Right lobe of liver (tissue), 6 donors: ENCODE results near the gene PHF2. TPM values are rescaled to one million over a fixed set of nuclear protein-coding genes. Genes with fewer than 3 reads are reported as not detected.

Experiments
- ATAC-seq, 4 donors: fragments of 200-7000 bp; cut with Tn5 transposase; one replicate each; pipeline ENCODE4 v1.9.1; 2020; ENCODE audit warnings: mild to moderate bottlenecking in 4 of 4, moderate library complexity in 4 of 4
- DNase-seq, 3 donors: peaks; one replicate each; pipeline ENCODE4 v3.0.0-alpha.2; 2020
- H3K27ac ChIP-seq, 3 donors: fragments of 200-600 bp; one replicate each; pipeline ENCODE4 v1.8.0; 2022
- H3K27me3 ChIP-seq, 2 donors: fragments of 200-600 bp; one replicate each; pipeline ENCODE4 v1.8.0; 2022
- H3K36me3 ChIP-seq, 4 donors: fragments of 200-600 bp; sonication (generic) in 1 of 4; one replicate each; pipeline versions ENCODE4 v1.5.1 to v1.8.0; 2017 to 2022; ENCODE audit warnings: control low read depth in 1 of 4
- H3K4me1 ChIP-seq, 4 donors: fragments of 200-600 bp; sonication (generic) in 1 of 4; one replicate each; pipeline versions ENCODE4 v1.5.1 to v1.8.0; 2017 to 2022; ENCODE audit warnings: control low read depth in 1 of 4
- H3K4me3 ChIP-seq, 3 donors: fragments of 200-600 bp; one replicate each; pipeline ENCODE4 v1.8.0; 2022
- H3K9me3 ChIP-seq, 4 donors: fragments of 200-600 bp; sonication (generic) in 1 of 4; one replicate each; pipeline versions ENCODE4 v1.5.1 to v1.8.0; 2017 to 2022; ENCODE audit warnings: control low read depth in 1 of 4
- CTCF ChIP-seq, 4 donors: fragments of 200-600 bp in 3 of 4; fragments of 450-650 bp in 1 of 4; IDR thresholded peaks; one replicate each; pipeline versions ENCODE4 v1.5.1 to v1.8.0; 2016 to 2022; ENCODE audit warnings: antibody characterized with exemption in 4 of 4, mild to moderate bottlenecking in 2 of 4
- POLR2A ChIP-seq: fragments of 450-650 bp; IDR thresholded peaks from one replicate; pipeline ENCODE4 v1.6.1; 2017; ENCODE audit warnings: antibody characterized with exemption, mild to moderate bottlenecking
- WGBS: methylation state at CpG from one replicate; pipeline ENCODE4 v1.1.6; 2018; ENCODE audit warnings: low coverage, low lambda C conversion rate; ENCODE audit not compliant: insufficient coverage; ENCODE audit errors: missing lambda C conversion rate; 5-methylcytosine and 5-hydroxymethylcytosine counted together
- intact Hi-C, 2 donors: fragments of 100-400 bp; cut with DNase I; formaldehyde crosslinking; loops; one replicate each; pipeline versions ENCODE4 v1.11.2 to v1.14.1; 2022
- total RNA-seq, 6 experiments: library from RNA; depleted of rRNA in 2 of 6; stranded (reverse); fragments of >200 nt in 2 of 6; fragmentation: NEBNext Ultra II Directional in 3 of 6; extraction: Animal tissue kit (Norgen Biotek cat#: 25700) in 3 of 6; gene quantifications; one replicate each; pipeline versions ENCODE4 v1.1.0 to v1.2.4, GENCODE V29; 2016 to 2023
- donor health status: DM: no; HTN: yes; CAD: no.
- donor health status: DM: no; HTN: no; CAD: no.
- donor health status: DM: no; HTN: no; CAD: no.
- donor health status: DM: no; HTN: yes; CAD: no.
- donor health status: DM: no; HTN: yes; CAD: no.

Gene PHF2
- total RNA-seq, 6 experiments from 2014 or later: 6.3 to 8.5 (median 6.8) TPM

- H3K9me3 ChIP-seq: no peaks in the 10 kb centered on the region
- no peak for TF ChIP-seq POLR2A
- no peak for TF ChIP-seq CTCF (IDR thresholded peaks at IDR 0.05)
- H3K27ac ChIP-seq: no peak overlapping the region
- 97% methylated on average over 2 of the region's 2 CpGs for WGBS
- ATAC-seq (no peak), DNase-seq (no peak)
- peaks cover 12 to 74% (median 39%) of the 10 kb centered on the region in 4 donors for H3K36me3 ChIP-seq
- no peaks in the 10 kb centered on the region for H3K27me3 ChIP-seq
- intact Hi-C loops: no loop called here
- peaks cover 0 to 9% (median 2%) of the 10 kb centered on the region in 4 donors for H3K4me1 ChIP-seq
- H3K4me3 ChIP-seq: no peak overlapping the region
Observed at GRCh38 chr9:93562157-93562556, 14.2 kb upstream of the PHF2 start.

GRCh38 chr9:93565089-93565488 is 11.3 kb upstream of the PHF2 start:
- ATAC-seq: no peak
- DNase-seq: no peak
- H3K4me3 ChIP-seq: no peak overlapping the region
- H3K36me3 ChIP-seq: peaks cover 0 to 45% (median 24%) of the 10 kb centered on the region in 4 donors
- H3K9me3 ChIP-seq: no peaks in the 10 kb centered on the region
- no peak for TF ChIP-seq POLR2A
- TF ChIP-seq CTCF (IDR thresholded peaks at IDR 0.05): no peak
- H3K4me1 ChIP-seq: peaks cover 0 to 15% (median 4%) of the 10 kb centered on the region in 4 donors
- intact Hi-C loops: no loop called here
- WGBS: 66% methylated on average over 4 of the region's 4 CpGs
- no peak overlapping the region for H3K27ac ChIP-seq
- no peaks in the 10 kb centered on the region for H3K27me3 ChIP-seq

- WGBS: 0% methylated on average over 17 of the region's 69 CpGs
- Histone ChIP-seq H3K4me1 (peaks cover 0 to 15% (median 4%) of the 10 kb centered on the region in 4 donors), H3K27me3 (no peaks in the 10 kb centered on the region), H3K9me3 (no peaks in the 10 kb centered on the region), H3K4me3 (peak overlapping the region; percentile 52 to 71 (median 54)), H3K36me3 (peaks cover 0 to 36% (median 17%) of the 10 kb centered on the region in 4 donors), H3K27ac (peak overlapping the region; percentile 53 to 83 (median 78))
- ATAC-seq (peak; percentile 99 to 100 (median 99)), DNase-seq (peak; percentile 99)
- TF ChIP-seq POLR2A: peak; percentile 96
- peak; percentile 94 to 99 (median 99) for TF ChIP-seq CTCF (IDR thresholded peaks at IDR 0.05)
- intact Hi-C loops: no loop called here
Observed at GRCh38 chr9:93566408-93567270, 9.7 kb upstream of the PHF2 start.

DNA sequence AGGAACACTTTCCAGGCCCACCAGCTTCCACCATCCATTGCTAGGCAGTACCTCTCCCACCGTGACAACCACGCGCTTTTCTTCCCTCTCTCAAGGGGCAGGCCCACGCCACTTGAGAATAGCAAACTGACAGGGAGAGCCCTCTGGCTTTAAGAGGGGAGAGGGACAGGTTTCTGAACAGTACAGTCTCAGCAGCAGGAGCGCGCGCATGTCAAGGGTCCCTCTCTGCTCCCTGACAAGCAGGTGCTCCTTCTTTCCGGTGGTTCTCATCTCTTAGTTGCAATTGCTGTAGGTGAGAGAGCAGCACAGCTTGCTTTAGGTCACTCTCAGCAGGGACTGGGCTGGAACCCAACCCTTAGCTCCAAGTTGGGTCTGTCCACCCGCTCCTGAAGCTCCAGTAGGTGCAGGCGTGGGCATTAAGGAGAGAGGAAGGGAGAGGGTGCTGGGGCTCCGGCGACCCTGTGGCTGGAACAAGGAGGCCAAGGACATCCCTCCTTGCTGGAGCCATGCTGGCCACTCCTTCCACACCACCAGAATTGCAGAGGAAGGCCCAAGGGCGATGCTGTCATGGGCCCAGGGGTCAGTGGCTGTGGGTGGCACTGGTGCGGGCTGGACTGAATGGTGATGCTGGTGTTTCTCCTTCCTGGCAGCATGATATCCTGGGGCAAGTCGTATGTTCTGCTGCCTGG is 9.0 kb upstream of the PHF2 start:
- 50% methylated on average over 1 of the region's 15 CpGs for WGBS
- TF ChIP-seq POLR2A (no peak), CTCF (IDR thresholded peaks at IDR 0.05) (no peak)
- peak overlapping the region; percentile 52 to 71 (median 54) for H3K4me3 ChIP-seq

More for the DNA sequence above, 9.0 kb upstream of the PHF2 start:
- Histone ChIP-seq H3K27me3 (no peaks in the 10 kb centered on the region), H3K36me3 (peaks cover 0 to 29% (median 11%) of the 10 kb centered on the region in 4 donors), H3K4me1 (peaks cover 0 to 15% (median 4%) of the 10 kb centered on the region in 4 donors), H3K27ac (peak overlapping the region; percentile 53 to 83 (median 78)), H3K9me3 (no peaks in the 10 kb centered on the region)
- DNase-seq: no peak
- no peak for ATAC-seq
- intact Hi-C loops: no loop called here
